ENCODE measurements around the gene DLK2. TPM values are rescaled to one million over a fixed set of nuclear protein-coding genes. Genes with fewer than 3 reads are reported as not detected.
"Not testable (repeated sequence)": the region's sequence is repeated elsewhere in the genome, so short reads cannot be mapped to it uniquely, and the experiment has no call there.

The DLK2 gene, protein sequence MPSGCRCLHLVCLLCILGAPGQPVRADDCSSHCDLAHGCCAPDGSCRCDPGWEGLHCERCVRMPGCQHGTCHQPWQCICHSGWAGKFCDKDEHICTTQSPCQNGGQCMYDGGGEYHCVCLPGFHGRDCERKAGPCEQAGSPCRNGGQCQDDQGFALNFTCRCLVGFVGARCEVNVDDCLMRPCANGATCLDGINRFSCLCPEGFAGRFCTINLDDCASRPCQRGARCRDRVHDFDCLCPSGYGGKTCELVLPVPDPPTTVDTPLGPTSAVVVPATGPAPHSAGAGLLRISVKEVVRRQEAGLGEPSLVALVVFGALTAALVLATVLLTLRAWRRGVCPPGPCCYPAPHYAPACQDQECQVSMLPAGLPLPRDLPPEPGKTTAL
- total RNA-seq = 1.2 TPM
- long read RNA-seq, partial matches to known transcripts = 0 of 4 reads
- long read RNA-seq, other reads (novel, unspliced or antisense) = 1 of 4 reads

DNA sequence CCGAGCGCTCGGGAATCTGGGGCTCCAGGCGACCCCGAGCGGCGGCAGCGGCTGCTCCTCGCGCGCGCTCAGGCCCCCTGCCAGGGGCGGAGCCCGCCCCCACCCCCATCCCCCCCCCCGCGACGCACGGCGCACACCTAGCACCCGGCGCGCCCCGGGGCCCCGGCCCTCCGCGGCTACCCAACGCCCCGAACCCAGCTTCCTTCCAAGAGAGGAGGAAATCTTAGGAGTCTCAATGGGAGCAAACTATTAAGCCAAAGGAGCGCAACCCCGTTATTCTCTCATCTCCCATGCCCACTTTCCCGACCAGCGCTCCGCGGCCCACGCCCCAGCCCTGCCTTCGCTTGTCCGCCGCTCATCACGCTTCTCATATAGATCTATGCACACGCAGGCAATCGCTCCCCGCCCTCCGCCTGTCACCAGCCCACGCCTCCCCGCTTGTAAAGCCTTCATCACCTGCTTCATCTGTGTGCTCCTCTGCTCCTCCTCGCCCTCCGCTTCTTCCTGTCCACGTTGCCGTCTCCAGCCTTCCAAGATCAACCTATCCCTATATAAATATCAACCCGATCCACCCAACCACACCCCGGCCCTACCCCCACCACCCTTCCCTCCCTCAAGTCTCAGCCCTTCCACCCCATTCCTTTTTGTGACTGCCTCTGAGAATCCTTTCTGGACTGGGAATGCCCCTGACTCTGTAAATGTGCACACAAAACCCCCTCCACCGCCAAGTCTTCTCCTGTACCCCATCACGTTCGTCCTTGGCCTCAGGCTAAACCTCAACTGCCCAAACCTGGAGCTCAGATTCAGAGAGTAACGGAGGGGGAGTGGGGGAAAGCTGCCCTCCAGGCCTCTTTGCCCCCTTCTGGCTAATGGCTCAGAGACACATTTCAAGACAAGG is at the start of gene DLK2:
TSS of gene DLK2 (minus strand) at position 18 of the 898 bp plus-strand sequence. CDS start 723 bp downstream, outside the sequence.
- ATAC-seq (no peak), DNase-seq (no peak)
- intact Hi-C loops (cut with micrococcal nuclease) = loop anchor here (2.0 kb wide), 1 partner anchor 51 kb away; no protein-coding TSS in a partner anchor

DNA sequence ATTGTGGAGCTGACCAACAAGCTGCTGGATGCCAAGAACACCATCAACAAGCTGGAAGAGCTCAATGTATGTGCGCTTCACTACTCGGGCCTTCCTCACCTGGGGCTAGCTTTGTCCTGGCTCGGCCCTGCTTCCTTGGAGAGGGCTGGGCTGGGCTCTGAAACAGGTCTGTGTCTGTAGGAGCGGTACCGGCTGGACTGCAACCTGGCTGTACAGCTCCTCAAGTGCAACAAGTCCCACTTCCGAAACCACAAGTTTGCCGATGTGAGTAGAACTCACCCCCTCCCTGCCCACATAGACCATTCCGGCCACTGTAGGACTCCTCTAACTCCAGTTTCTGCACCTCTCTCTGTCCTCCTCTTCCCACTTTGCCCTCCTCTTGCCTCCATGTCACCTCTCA is 48.1 kb upstream of the DLK2 start:
- ATAC-seq = no peak
- intact Hi-C loops (cut with micrococcal nuclease) = no loop called here

DNA sequence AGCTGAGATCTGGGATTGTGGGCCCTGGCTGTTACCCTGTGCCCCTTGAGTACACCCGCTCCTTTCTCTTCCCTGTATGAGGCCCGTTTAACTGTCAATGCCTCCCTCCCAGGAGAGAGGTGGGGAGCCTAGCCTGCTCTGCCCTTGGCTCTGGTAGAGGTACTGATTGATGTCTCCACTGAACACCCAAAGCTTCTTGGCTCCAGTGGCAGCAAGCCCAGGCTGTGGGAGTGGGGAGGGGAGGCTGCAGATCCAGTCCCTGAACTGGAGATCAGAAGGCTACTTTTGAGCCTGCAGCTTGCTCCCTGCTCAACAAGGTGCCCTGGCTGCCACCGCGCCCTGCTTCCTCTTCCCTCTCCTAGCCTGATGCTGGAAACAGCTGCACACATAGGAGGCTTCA is 47.3 kb upstream of the DLK2 start:
- peak; percentile 70 for DNase-seq

More for the DNA sequence above, 48.1 kb upstream of the DLK2 start:
- DNase-seq = no peak

DNA sequence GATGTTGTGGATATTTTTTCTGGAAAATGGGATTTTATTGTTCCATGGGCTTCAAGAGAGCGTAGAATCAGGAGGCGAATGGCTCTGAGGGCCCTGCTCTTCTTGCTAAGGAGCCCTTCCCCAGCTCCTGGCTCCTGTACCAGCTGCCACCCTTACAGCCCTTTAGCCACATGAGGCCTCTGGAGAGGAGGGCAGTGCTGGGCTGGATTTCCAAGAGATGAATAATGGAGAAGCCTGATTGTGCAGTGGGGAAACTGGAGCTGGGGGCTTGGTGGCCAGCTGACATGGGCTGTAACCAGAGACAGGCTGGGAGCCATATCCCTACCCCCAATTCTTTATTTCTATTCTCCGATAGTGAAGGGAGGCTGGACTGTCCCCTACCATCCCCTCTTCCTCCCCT is 45.6 kb upstream of the DLK2 start:
- DNase-seq (no peak), ATAC-seq (no peak)
- intact Hi-C loops (cut with micrococcal nuclease) = no loop called here

More for the DNA sequence above, 47.3 kb upstream of the DLK2 start:
- intact Hi-C loops (cut with micrococcal nuclease) = no loop called here
- ATAC-seq = peak; percentile 67

DNA sequence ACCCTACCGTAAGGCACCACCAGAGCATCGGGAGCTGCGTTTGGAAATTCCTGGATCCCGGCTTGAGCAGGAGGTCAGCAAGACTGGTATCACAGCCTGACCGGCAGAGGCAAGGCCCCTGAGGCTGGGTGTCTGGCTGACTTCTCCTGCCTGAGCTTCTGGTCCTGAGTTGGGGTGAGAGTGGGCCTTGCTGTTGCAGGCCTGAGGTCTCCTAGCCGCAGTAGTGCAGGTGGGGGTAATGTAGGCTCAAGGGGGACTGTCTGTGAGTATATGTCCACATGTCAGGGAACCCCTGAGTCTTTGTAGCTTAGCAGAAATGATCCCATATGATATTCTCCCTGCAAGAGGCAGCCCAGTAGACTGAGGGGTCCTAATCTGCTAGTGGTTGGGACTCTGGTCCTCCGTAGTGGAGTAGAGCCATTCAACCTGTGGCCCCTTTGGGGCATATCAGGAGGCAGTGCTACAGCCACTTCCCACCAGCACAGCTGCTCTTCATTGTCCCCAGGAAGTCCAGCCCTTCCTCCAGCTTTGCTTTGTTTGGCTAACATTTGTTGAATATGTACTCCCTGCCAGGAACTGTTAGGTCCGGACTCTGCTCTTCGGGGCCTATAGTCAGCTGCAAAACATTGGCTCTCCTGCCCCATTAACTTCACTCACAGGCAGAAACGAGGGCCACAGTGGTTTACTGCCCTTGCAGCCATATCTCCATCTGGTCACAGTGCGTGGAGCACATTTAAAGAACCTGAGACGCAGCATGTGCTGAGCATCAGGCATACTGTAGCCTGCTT is 43.9 kb upstream of the DLK2 start:
- ATAC-seq (peak; percentile 31), DNase-seq (no peak)
- intact Hi-C loops (cut with micrococcal nuclease) = loop anchor here (5.0 to 10.0 kb wide), 2 partner anchors 37 to 114 kb away; no protein-coding TSS in a partner anchor

DNA sequence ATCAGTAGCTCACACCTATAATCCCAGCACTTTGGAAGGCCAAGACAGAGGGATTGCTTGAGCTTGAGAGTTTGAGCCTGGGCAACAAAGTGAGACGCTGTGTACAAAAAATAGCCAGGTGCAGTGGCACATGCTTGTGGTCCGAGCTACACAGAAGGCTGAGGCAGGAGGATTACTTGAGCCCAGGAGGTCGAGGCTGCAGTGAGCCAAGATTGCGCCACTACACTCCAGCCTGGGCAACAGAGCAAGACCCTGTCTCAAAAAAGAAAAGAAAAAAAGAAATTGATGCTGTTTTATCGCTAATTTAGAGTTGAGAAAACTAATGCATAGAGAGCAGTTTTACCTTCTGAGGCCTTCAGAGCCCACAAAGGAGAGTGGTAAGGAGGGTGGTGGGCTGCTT is 42.9 kb upstream of the DLK2 start:
- intact Hi-C loops (cut with micrococcal nuclease) = loop anchor here (5.0 to 10.0 kb wide), 2 partner anchors 36 to 113 kb away; no protein-coding TSS in a partner anchor
- not testable (repeated sequence) for DNase-seq, ATAC-seq

DNA sequence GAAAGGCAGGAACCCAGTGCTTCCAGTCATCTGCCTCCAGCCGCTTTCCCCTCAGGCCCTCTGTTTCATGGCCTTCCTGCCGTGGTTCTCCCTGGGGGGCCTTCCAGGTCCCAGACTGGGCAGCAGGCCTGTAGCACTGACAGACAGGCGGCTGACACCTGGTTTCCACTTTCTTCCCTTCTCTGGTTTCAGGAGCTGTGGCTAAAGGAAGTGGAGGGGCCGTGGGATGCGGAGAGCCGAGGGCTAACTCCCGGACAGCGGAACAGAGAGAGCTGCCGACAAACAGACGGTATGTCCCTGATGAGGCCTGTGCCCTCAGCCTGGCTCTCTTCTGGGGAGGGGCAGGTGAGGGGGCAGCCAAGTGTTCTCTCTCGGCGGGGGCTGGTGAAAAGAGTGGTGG is 42.3 kb upstream of the DLK2 start:
- no peak for ATAC-seq
- no peak for DNase-seq
- intact Hi-C loops (cut with micrococcal nuclease) = loop anchor here (5.0 to 10.0 kb wide), 2 partner anchors 35 to 113 kb away; no protein-coding TSS in a partner anchor

DNA sequence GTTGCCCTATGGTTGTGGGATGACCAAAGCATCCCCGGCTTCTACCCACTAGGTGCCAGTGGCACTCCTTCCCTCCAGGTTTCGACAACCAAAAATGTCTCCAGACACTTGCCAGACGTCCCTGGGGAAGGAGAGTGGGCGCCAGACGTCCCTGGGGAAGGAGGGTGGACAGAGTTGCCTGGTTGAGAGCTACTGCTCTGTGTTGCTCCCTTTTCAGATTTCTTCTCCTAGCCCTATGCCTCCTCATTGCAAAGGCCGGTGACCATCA is 41.7 kb upstream of the DLK2 start:
- intact Hi-C loops (cut with micrococcal nuclease) = loop anchor here (5.0 to 10.0 kb wide), 2 partner anchors 35 to 112 kb away; no protein-coding TSS in a partner anchor
- ATAC-seq = no peak
- DNase-seq = no peak

DNA sequence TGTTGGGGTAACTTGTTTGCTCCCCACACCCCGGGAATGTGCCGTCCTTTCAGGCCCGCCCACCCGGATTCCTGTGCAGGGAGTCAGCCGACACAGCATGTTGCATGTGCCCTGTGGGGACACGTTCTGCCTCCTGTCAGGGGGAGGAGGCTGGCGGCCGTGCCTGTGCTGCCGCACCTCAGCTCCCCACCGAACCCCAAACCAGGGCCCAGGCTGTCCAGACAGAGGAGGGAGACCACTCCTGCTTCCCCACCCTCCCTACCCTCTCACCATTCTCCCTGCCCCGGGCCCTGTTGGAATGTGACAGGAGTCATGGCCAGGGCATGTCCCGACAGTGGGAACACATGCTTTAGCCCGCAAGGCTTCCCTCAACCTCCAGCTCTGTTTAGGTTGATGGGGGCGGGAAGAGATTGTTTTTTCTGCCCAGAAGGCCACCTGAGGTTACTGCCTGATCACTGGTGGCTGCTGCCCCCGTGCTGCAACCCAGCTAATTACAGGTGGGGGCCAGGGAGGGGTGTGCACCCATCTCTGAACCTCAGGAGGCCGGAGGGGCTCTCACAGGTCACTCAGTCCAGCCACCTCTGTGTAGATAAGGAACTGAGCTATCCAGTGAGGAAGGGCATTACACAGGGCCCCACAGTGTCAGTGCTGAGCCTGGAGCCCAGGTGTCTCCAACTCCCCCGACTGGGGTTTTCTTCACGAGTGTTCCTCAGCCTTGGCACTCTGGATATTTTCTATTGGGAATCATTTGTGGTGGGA is 41.2 kb upstream of the DLK2 start:
- DNase-seq = peak; percentile 54

DNA sequence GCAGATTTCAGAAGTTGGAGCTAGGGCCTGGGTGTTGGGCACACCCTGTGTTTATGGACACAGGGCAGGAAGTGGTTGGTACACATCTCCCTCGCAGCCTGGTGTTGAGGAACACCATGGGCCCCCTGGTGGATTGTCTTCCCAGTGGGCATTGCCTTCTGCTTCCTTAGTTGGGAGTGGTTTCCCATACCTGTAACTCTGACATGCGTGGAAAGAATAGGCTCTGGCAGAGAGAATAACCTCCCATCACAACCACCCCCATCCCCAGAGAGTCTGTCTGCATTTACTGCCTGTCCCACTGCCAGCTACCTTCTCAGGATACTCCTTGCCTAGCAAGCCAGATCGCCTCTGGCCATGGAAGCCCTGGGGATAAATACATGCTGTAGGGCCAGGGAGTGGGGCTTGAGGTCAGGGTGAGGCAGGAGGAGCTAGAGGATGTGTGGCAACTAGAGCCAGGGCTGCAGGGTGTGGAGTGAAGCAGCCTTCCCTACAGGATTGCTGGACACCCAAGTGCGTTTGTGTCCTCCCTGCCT is 40.1 kb upstream of the DLK2 start:
- intact Hi-C loops (cut with micrococcal nuclease) = loop anchor here (5.0 to 10.0 kb wide), 2 partner anchors 33 to 111 kb away; no protein-coding TSS in a partner anchor
- DNase-seq (no peak), ATAC-seq (no peak)

More for the DNA sequence above, 41.2 kb upstream of the DLK2 start:
- peak; percentile 40 for ATAC-seq
- intact Hi-C loops (cut with micrococcal nuclease) = loop anchor here (5.0 to 10.0 kb wide), 2 partner anchors 34 to 112 kb away; no protein-coding TSS in a partner anchor

DNA sequence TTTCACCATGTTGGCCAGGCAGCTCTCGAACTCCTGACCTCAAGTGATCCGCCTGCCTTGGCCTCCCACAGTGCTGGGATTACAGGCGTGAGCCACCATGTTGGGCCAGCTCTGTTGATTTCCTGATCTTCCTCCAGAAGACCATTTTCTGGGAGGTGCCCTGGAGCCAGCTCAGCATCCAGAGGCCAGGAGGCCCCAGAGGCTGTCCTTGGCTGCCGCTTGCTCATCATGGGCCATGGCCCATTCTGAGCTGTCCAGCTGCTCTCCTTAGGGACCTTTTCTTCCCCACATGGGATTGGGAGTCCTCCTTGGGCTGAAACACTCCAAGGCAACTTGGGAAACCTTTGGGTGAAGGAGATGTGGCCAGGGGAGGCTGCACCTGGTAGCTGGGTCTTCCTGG is 39.4 kb upstream of the DLK2 start:
- no peak for ATAC-seq
- intact Hi-C loops (cut with micrococcal nuclease) = loop anchor here (5.0 to 10.0 kb wide), 2 partner anchors 32 to 110 kb away; no protein-coding TSS in a partner anchor
- DNase-seq = no peak

DNA sequence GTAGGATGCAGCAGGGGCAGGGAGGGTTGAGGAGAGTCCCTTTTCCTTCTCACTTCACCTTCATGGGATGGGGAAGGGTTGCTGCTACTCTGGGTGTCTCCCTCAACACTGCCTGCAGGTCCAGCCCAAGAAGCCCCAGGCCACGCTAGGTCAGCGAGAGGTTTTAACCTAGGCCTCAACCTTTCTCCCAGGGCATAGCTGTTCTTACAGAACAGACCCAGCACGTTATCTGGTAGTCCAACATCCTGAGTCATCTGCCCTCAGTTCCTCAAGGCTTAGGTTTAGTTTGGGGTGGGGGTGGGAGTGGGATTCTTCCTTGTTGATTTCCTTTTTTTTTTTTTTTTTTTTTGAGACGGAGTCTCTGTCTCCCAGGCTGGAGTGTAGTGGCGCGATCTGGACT is 39.0 kb upstream of the DLK2 start:
- no peak for ATAC-seq
- intact Hi-C loops (cut with micrococcal nuclease) = loop anchor here (10.0 kb wide), 1 partner anchor 110 kb away; no protein-coding TSS in a partner anchor
- DNase-seq = no peak

DNA sequence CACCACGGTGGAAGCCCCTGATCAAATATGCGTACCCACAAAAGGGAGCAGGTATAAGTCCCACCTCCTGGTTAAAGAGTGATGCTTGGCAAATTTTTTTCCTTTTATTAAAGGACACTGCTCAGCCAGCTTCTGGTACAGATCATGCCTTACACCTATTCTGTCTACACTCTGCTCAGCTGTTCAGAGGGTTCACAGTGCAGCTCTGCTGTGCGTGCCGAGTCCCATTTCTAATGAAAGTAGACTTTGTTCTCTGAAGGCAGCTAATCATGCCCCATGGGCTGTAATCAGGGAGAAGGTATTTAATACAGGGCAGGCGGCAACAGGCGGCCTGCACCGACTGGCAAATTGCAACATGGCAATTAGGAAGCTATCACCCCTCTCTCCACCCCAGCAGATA is 38.5 kb upstream of the DLK2 start:
- ATAC-seq = peak; percentile 4
- intact Hi-C loops (cut with micrococcal nuclease) = loop anchor here (10.0 kb wide), 1 partner anchor 109 kb away; no protein-coding TSS in a partner anchor
- DNase-seq = no peak

DNA sequence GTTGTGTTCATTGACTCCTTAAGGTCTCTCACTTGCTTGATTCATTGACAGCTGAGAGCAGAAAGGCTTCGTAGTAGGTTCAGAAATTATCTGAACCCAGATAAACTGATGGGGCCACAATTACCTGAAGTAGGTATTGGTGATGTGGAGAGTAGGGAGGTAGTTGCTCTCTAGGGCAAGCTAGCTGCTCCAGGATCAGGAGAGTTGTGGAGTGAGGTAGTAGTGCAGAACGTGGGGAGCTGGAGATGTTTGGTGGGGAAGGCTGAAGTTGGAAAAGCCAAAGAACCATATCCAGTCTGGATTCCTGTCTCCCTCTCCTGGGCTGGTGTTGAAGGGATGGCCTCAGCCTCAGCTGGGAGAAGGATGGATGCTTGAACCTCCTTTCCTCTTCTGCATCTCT is 37.9 kb upstream of the DLK2 start:
- DNase-seq (no peak), ATAC-seq (no peak)
- intact Hi-C loops (cut with micrococcal nuclease) = loop anchor here (10.0 kb wide), 1 partner anchor 108 kb away; no protein-coding TSS in a partner anchor

DNA sequence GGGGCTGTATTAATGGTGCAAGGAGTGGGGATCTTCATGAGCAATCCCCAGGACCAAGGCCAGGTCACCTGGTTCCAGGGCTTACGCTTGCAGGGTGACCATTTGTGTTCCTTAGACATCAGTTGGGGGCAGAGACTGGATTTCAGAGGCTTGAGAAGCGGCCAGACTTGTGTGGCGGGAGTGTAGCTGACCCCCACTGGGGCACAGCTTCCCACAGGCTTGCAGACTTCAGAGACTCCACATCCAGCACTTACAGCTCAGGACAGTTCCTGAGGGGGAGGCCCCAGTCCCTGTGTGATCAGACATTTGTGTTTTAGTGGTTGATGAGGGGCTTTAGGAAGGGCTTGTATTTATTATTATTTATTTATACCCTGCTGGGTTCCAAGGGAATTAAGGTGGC is 37.3 kb upstream of the DLK2 start:
- peak; percentile 23 for ATAC-seq
- no peak for DNase-seq
- intact Hi-C loops (cut with micrococcal nuclease) = loop anchor here (10.0 kb wide), 1 partner anchor 108 kb away; no protein-coding TSS in a partner anchor

DNA sequence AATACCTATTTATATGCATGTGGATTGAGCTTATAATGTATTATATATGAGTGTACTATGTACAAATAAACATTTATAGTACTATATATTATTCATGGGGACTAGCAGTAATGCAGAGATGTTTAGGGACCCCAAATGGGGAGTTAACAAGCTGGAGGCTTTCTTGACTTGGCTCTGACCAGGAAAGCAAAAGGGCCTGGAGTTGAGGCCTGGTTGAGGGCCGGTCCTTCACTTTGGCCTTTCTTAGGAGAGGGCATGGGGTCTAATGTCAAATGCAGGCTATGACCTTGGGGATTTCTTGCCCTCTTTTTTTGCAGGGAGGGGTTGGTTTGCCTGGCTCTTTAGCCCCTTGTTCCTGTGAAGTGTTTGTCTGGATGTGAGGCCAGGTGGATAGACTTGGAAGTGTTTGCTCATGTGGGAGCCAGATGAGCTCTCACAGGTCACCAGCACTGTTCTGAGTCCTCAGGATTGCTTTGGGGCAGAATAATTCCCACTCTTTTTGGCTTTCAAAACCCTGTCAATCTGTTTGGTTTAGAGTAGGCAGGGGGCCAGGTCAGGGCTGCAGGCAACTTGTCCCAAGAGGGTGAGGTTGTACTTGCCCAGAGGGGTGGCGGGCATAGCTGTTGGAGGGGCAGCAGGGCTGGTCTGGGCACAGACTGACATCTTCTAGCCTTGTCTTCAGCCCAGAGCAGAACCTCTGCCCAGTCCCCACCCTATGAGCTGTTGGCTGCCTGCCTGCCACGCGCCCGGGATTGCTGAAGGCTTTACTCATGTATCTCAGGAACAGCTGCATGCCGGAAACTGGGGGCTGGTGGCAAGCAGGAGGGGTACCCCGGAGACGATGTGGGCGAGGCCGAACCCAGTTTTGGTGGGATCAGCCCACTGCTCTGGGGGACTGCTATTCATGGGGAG is 36.7 kb upstream of the DLK2 start:
- intact Hi-C loops (cut with micrococcal nuclease) = loop anchor here (10.0 kb wide), 1 partner anchor 107 kb away; no protein-coding TSS in a partner anchor
- ATAC-seq = peak; percentile 87
- peak; percentile 90 for DNase-seq

Measured in left ventricle myocardium superior (tissue), 1 donor.